Mesenchymal stem cell (in vitro differentiated cells and primary cell): ENCODE results near the gene PAPOLG.

ENCODE experiments used
- DNase-seq: peaks from one replicate; pipeline ENCODE4 v3.0.0-alpha.2; 2013
- H2AFZ ChIP-seq: one replicate; pipeline ENCODE4 v1.6.1; 2013; ENCODE audit warnings: low read depth, mild to moderate bottlenecking, control low read depth, inconsistent platforms, low read length, moderate library complexity
- H2AK5ac ChIP-seq: 2 replicates; pipeline ENCODE4 v1.6.1; 2013; ENCODE audit warnings: low read length, moderate library complexity, mild to moderate bottlenecking, inconsistent platforms; ENCODE audit not compliant: severe bottlenecking
- H2BK120ac ChIP-seq: one replicate; pipeline ENCODE4 v1.6.1; 2013; ENCODE audit warnings: low read depth, mild to moderate bottlenecking, inconsistent platforms, low read length, moderate library complexity
- H2BK12ac ChIP-seq, 2 experiments: one replicate each; pipeline ENCODE4 v1.6.1; 2013; ENCODE audit warnings: inconsistent platforms in 2 of 2, low read length in 2 of 2, mild to moderate bottlenecking in 2 of 2, moderate library complexity in 2 of 2, control low read depth in 1 of 2
- H2BK15ac ChIP-seq: one replicate; pipeline ENCODE4 v1.6.1; 2013; ENCODE audit warnings: mild to moderate bottlenecking, low read depth, inconsistent platforms; ENCODE audit not compliant: poor library complexity, severe bottlenecking
- H2BK5ac ChIP-seq: 2 replicates; pipeline ENCODE4 v1.6.1; 2013; ENCODE audit warnings: low read depth, mild to moderate bottlenecking, low read length, control low read depth, inconsistent platforms; ENCODE audit not compliant: poor library complexity, severe bottlenecking
- H3K14ac ChIP-seq, 2 experiments: one replicate each; pipeline ENCODE4 v1.6.1; 2013; ENCODE audit warnings: inconsistent platforms in 2 of 2, low read length in 2 of 2, control low read depth in 1 of 2, mild to moderate bottlenecking in 1 of 2, moderate library complexity in 1 of 2
- H3K18ac ChIP-seq, 2 experiments: one replicate each; pipeline ENCODE4 v1.6.1; 2013; ENCODE audit warnings: inconsistent platforms in 2 of 2, low read length in 2 of 2, control low read depth in 1 of 2, low read depth in 1 of 2, mild to moderate bottlenecking in 1 of 2
- H3K23ac ChIP-seq, 2 experiments: one replicate each; pipeline ENCODE4 v1.6.1; 2013; ENCODE audit warnings: inconsistent platforms in 2 of 2, low read length in 2 of 2, mild to moderate bottlenecking in 2 of 2, moderate library complexity in 2 of 2, control low read depth in 1 of 2
- H3K27ac ChIP-seq: 2 replicates; pipeline ENCODE4 v1.5.1; 2013; ENCODE audit warnings: mild to moderate bottlenecking, moderate library complexity, low read length, control low read depth, inconsistent platforms; ENCODE audit not compliant: poor library complexity, severe bottlenecking
- H3K27me3 ChIP-seq, 2 experiments: 2 replicates each; pipeline versions ENCODE4 v1.6.1 to v1.7.0; 2013; ENCODE audit warnings: low read length in 2 of 2, mild to moderate bottlenecking in 2 of 2, moderate library complexity in 2 of 2, control low read depth in 1 of 2, inconsistent platforms in 1 of 2; ENCODE audit not compliant: control insufficient read depth in 1 of 2, insufficient read depth in 1 of 2
- H3K36me3 ChIP-seq, 2 experiments: 2 replicates each; pipeline versions ENCODE4 v1.6.1 to v1.7.0; 2013; ENCODE audit warnings: low read length in 2 of 2, control low read depth in 1 of 2, inconsistent platforms in 1 of 2, low read depth in 1 of 2, mild to moderate bottlenecking in 1 of 2; ENCODE audit not compliant: insufficient read depth in 2 of 2, control insufficient read depth in 1 of 2
- H3K4ac ChIP-seq, 2 experiments: one replicate each; pipeline ENCODE4 v1.6.1; 2013; ENCODE audit warnings: inconsistent platforms in 2 of 2, low read length in 2 of 2, mild to moderate bottlenecking in 2 of 2, moderate library complexity in 2 of 2, control low read depth in 1 of 2, low read depth in 1 of 2
- H3K4me1 ChIP-seq: 2 replicates; pipeline ENCODE4 v1.6.1; 2013; ENCODE audit warnings: low read depth, low read length, control low read depth; ENCODE audit not compliant: control insufficient read depth, insufficient read depth
- H3K4me2 ChIP-seq: 2 replicates; pipeline ENCODE4 v1.6.1; 2013; ENCODE audit warnings: low read length, mild to moderate bottlenecking, inconsistent platforms; ENCODE audit not compliant: poor library complexity, severe bottlenecking
- H3K4me3 ChIP-seq, 2 experiments: 2 replicates each; pipeline versions ENCODE4 v1.5.1 to v1.7.0; 2013; ENCODE audit warnings: low read length in 2 of 2, mild to moderate bottlenecking in 2 of 2, control low read depth in 1 of 2, low read depth in 1 of 2; ENCODE audit not compliant: insufficient read depth in 1 of 2
- H3K79me1 ChIP-seq: replicated peaks from 2 replicates; pipeline ENCODE4 v1.6.1; 2013; ENCODE audit warnings: mild to moderate bottlenecking, control low read depth, low read length, inconsistent platforms; ENCODE audit not compliant: poor library complexity, severe bottlenecking
- H3K9ac ChIP-seq: 2 replicates; pipeline ENCODE4 v1.7.0; 2013; ENCODE audit warnings: mild to moderate bottlenecking, low read length, moderate library complexity
- H3K9me3 ChIP-seq: 2 replicates; pipeline ENCODE4 v1.7.0; 2013; ENCODE audit warnings: mild to moderate bottlenecking, low read length; ENCODE audit not compliant: control insufficient read depth
- H4K8ac ChIP-seq: one replicate; pipeline ENCODE4 v1.6.1; 2013; ENCODE audit warnings: inconsistent platforms, mild to moderate bottlenecking, low read length, moderate library complexity
- H4K91ac ChIP-seq: one replicate; pipeline ENCODE4 v1.6.1; 2013; ENCODE audit warnings: mild to moderate bottlenecking, low read length, inconsistent platforms
- WGBS: methylation state at CpG from one replicate; pipeline ENCODE4 v1.1.7; 2013; ENCODE audit warnings: mixed read lengths; 5-methylcytosine and 5-hydroxymethylcytosine counted together

PAPOLG gene

DNA sequence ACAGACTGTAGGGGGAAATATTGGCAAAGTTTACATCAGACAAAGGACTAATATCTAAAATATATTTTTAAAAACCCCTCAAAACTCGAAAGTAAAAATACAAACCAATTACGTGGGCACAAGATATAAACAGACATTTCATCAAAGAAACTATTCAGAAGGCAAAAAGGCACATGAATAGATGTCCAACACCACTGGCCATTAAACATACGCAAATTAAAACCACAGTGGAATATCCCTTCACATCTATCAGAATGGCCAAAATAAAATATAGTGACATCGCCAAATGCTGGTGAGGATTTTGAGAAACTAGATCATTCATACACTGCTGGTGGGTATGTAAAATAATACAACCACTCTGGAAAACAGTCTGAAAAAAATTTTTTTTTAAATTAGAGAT lies 30.6 kb upstream of the PAPOLG start:
- H3K79me1 ChIP-seq, result no peaks in the 10 kb centered on the region
- no peaks in the 10 kb centered on the region for H3K4me1 ChIP-seq
- H4K8ac ChIP-seq, result no peak overlapping the region
- H2BK5ac ChIP-seq, result no peak overlapping the region
- no peak overlapping the region for H3K4me2 ChIP-seq
- no peak overlapping the region for H2AK5ac ChIP-seq
- H2BK12ac ChIP-seq, result no peak overlapping the region
- no peak overlapping the region for H4K91ac ChIP-seq
- H3K27ac ChIP-seq, result no peak overlapping the region
- no peak overlapping the region for H2BK120ac ChIP-seq
- no peak overlapping the region for H3K18ac ChIP-seq
- H3K9me3 ChIP-seq, result peaks cover 9% of the 10 kb centered on the region
- no peak overlapping the region for H3K4me3 ChIP-seq
- WGBS, result 92% methylated on average over 3 of the region's 4 CpGs
- H3K36me3 ChIP-seq, result no peaks in the 10 kb centered on the region
- DNase-seq, result no peak
- no peak overlapping the region for H3K4ac ChIP-seq
- no peak overlapping the region for H3K23ac ChIP-seq
- no peak overlapping the region for H2BK15ac ChIP-seq
- H3K27me3 ChIP-seq, result no peaks in the 10 kb centered on the region
- no peak overlapping the region for H3K14ac ChIP-seq
- no peak overlapping the region for H2AFZ ChIP-seq
- no peak overlapping the region for H3K9ac ChIP-seq

DNA sequence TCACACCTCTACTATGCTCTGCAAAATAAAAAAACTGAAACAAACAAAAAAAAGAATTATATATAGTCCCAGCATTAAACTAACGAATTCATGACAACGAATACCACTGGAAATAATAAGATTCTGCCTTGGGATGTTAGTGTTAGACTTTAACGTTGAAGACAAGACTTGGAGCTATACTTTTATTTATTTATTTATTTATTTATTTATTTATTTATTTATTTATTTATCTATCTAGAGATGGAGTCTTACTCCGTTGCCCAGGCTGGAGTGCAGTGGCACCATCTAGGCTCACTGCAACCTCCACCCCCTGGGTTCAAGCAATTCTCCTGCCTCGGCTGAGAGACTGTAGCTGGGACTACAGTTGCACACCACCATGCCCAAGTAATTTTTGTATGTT lies 27.2 kb upstream of the PAPOLG start:
- H3K4ac ChIP-seq, result no peak overlapping the region
- no peak overlapping the region for H4K8ac ChIP-seq
- no peak overlapping the region for H3K27ac ChIP-seq
- H2BK120ac ChIP-seq, result no peak overlapping the region
- no peak overlapping the region for H3K18ac ChIP-seq
- no peaks in the 10 kb centered on the region for H3K36me3 ChIP-seq
- H3K9ac ChIP-seq, result no peak overlapping the region
- no peak overlapping the region for H2AK5ac ChIP-seq
- no peak overlapping the region for H2BK5ac ChIP-seq
- H2BK12ac ChIP-seq, result no peak overlapping the region
- no peaks in the 10 kb centered on the region for H3K4me1 ChIP-seq
- peaks cover 9% of the 10 kb centered on the region for H3K9me3 ChIP-seq
- H3K79me1 ChIP-seq, result no peaks in the 10 kb centered on the region
- no peak overlapping the region for H3K23ac ChIP-seq
- H3K4me2 ChIP-seq, result no peak overlapping the region
- no peak overlapping the region for H2BK15ac ChIP-seq
- H3K14ac ChIP-seq, result no peak overlapping the region
- H3K4me3 ChIP-seq, result no peak overlapping the region
- 65% methylated on average over 2 of the region's 5 CpGs for WGBS
- H4K91ac ChIP-seq, result no peak overlapping the region
- no peaks in the 10 kb centered on the region for H3K27me3 ChIP-seq
- DNase-seq, result no peak
- H2AFZ ChIP-seq, result no peak overlapping the region

DNA sequence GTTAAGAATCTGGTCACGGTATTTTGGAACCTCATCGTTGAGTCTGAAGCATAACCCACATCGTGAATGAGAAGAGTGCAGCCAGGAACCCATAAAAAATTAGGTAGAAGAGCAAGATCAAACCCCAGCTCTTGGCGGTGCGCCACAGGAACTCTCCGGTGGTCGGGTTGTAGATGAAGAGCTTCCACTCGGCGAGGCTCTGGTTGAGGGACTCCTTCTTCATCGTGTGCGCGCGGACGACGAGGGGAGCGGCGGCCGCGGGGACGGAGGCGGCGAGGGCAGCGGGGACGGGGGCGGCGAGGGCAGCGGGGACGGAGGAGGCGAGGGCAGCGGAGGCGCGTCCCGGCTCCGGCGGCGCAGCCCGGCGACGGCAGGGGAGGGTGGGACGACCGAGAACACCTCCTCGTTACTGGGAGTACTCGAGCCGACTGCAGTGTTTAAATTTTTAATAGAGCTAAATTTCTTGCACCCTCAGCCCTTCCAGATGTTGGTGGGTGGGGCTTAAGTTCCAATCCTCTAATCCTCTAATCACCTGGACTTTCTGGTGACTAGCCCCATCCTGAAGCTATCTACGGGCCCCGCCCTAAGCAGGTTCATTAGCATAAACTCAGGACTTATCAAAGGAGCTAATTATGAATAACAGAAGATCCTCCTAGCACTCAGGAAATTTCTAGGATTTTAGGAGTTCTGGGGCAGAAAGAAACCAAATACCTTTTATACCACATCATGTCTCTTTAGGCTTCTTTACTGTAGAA lies 20.4 kb upstream of the PAPOLG start:
- H3K4ac ChIP-seq, result no peak overlapping the region
- H2BK5ac ChIP-seq, result no peak overlapping the region
- no peak overlapping the region for H2AK5ac ChIP-seq
- H2BK12ac ChIP-seq, result no peak overlapping the region
- H3K4me2 ChIP-seq, result peak overlapping the region; percentile 92
- H3K14ac ChIP-seq, result peak overlapping the region in 1 of 2 experiments; percentile 49
- H4K91ac ChIP-seq, result no peak overlapping the region
- no peaks in the 10 kb centered on the region for H3K36me3 ChIP-seq
- peak overlapping the region; percentile 62 to 72 for H3K4me3 ChIP-seq
- peaks cover 4% of the 10 kb centered on the region for H3K9me3 ChIP-seq
- no peaks in the 10 kb centered on the region for H3K79me1 ChIP-seq
- peak overlapping the region; percentile 65 for H2AFZ ChIP-seq
- peak overlapping the region; percentile 36 for H3K9ac ChIP-seq
- peaks cover 12 to 32% of the 10 kb centered on the region in 2 experiments for H3K27me3 ChIP-seq
- no peak for DNase-seq
- H3K23ac ChIP-seq, result peak overlapping the region in 1 of 2 experiments; percentile 61
- no peak overlapping the region for H2BK120ac ChIP-seq
- H3K27ac ChIP-seq, result no peak overlapping the region
- WGBS, result 1% methylated on average over 28 of the region's 46 CpGs
- H3K18ac ChIP-seq, result no peak overlapping the region
- no peak overlapping the region for H4K8ac ChIP-seq
- H3K4me1 ChIP-seq, result peaks cover 3% of the 10 kb centered on the region
- no peak overlapping the region for H2BK15ac ChIP-seq

DNA sequence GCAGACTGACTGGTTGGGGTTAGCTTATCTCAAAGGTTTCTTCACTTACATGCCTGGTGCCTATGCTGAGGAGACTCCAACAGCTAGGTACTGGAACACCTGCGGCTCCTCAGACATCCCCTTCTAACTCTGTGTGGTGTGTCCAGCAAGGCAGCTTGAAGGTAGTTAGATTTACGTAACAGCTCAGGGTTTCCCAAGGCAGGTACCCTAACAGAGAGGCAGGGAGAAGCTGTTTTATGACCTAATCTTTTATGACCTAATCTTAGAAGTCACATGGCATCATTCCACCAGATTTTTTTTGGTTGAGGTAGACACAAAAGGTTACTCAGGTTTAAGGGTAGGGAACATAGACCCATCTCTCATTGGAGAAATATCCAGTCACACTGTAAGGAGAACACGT lies 17.4 kb upstream of the PAPOLG start:
- Histone ChIP-seq H3K36me3 (no peaks in the 10 kb centered on the region), H3K4me3 (no peak overlapping the region), H3K79me1 (no peaks in the 10 kb centered on the region), H4K8ac (no peak overlapping the region), H2BK15ac (no peak overlapping the region), H2AK5ac (no peak overlapping the region), H3K4me1 (peaks cover 3% of the 10 kb centered on the region), H3K27ac (no peak overlapping the region), H3K23ac (no peak overlapping the region), H3K14ac (no peak overlapping the region), H3K27me3 (peaks cover 12 to 33% of the 10 kb centered on the region in 2 experiments), H3K4me2 (no peak overlapping the region), H3K9ac (no peak overlapping the region), H2BK120ac (no peak overlapping the region), H3K4ac (no peak overlapping the region), H3K9me3 (peaks cover 4% of the 10 kb centered on the region), H2BK12ac (no peak overlapping the region), H2BK5ac (no peak overlapping the region), H3K18ac (no peak overlapping the region), H4K91ac (no peak overlapping the region), H2AFZ (no peak overlapping the region)
- WGBS, result 87% methylated on average over 3 of the region's 3 CpGs
- DNase-seq, result no peak
